NOMO-1 treated with dmso at 0.1 percent for 144 hours (cell line): ENCODE data around the gene TERC.

ENCODE experiments used
- DNase-seq: peaks from one replicate; lab custom pipeline; 2025; ENCODE audit not compliant: unreplicated experiment; lab: John Stamatoyannopoulos, UW

Gene TERC

GRCh38 chr3:169764882-169765612 lies at the start of gene TERC:
Gene TERC (minus strand): TSS chr3:169765060.
- DNase-seq: peak; percentile 86

GRCh38 chr3:169813757-169814517 lies 49.1 kb upstream of the TERC start:
- peak; percentile 77 for DNase-seq

- DNase-seq: no peak
These were observed 48.4 kb upstream of the TERC start for GRCh38 chr3:169813278-169813677.

- DNase-seq: no peak
These were observed 47.7 kb upstream of the TERC start, which contains the start of the genes LRRC34 and LRRIQ4 for GRCh38 chr3:169812332-169813235. Gene LRRC34 (minus strand): TSS chr3:169812904. CDS start chr3:169812548, 356 bp downstream. Gene LRRIQ4 (plus strand): TSS chr3:169812870. CDS start chr3:169821922, 9,052 bp downstream.

- no peak for DNase-seq
These were observed 46.9 kb upstream of the TERC start for GRCh38 chr3:169811631-169812331.

- DNase-seq: no peak
These were observed 44.5 kb upstream of the TERC start for GRCh38 chr3:169809230-169809795.

GRCh38 chr3:169804681-169805080 lies 39.8 kb upstream of the TERC start:
- no peak for DNase-seq

GRCh38 chr3:169792359-169792758 lies 27.5 kb upstream of the TERC start:
- DNase-seq: no peak

- no peak for DNase-seq
These were observed 26.0 kb upstream of the TERC start for GRCh38 chr3:169790687-169791429.

- no peak for DNase-seq
These were observed 25.4 kb upstream of the TERC start for GRCh38 chr3:169790219-169790618.

GRCh38 chr3:169787791-169788190 lies 22.9 kb upstream of the TERC start:
- DNase-seq: no peak

- DNase-seq: no peak
These were observed 22.3 kb upstream of the TERC start for GRCh38 chr3:169787120-169787519.

- no peak for DNase-seq
These were observed 16.5 kb upstream of the TERC start for GRCh38 chr3:169781209-169781855.

GRCh38 chr3:169780742-169781141 lies 15.9 kb upstream of the TERC start:
- no peak for DNase-seq

GRCh38 chr3:169777822-169778221 lies 13.0 kb upstream of the TERC start:
- DNase-seq: no peak

- DNase-seq: no peak
These were observed 9.3 kb upstream of the TERC start for GRCh38 chr3:169774186-169774585.

- peak; percentile 92 for DNase-seq
These were observed 8.3 kb upstream of the TERC start, which contains the start of gene MYNN for GRCh38 chr3:169772897-169773816. Gene MYNN (plus strand): TSS chr3:169773396. CDS start chr3:169774296, 900 bp downstream.
